Activated CD8-positive, alpha-beta memory T cell treated with anti-CD3 and anti-CD28 coated beads for 1 hour (primary cell): ENCODE data around the gene SWSAP1.
"Not testable (repeated sequence)": the region's sequence is repeated elsewhere in the genome, so short reads cannot be mapped to it uniquely, and the experiment has no call there.

Source experiments
- DNase-seq, 2 donors: peaks; one replicate each; pipeline ENCODE4 v3.0.0-alpha.2; 2020; ENCODE audit warnings: low read depth in 1 of 2; ENCODE audit errors: extremely low read depth in 1 of 2

SWSAP1 gene

DNA sequence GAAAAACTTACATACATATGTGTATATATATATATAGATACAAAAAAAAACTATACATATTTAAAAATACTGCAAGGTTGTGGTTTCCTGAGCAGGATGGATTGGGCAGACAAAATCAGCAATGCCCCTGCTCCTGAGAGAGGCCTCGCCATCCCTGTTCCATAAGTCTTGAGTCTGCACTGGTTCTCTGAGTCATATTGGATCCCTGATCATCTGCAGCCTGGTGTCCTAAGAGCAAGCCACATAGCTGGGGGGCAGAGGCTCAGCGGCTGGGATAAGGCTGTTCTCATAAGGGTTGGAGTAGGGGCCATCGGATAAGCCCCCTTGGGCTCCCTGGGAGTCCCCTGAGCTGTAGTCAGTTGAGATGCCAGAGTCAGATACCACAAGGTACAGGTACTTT is 3.3 kb downstream of the SWSAP1 start:
- DNase-seq = no peak

DNA sequence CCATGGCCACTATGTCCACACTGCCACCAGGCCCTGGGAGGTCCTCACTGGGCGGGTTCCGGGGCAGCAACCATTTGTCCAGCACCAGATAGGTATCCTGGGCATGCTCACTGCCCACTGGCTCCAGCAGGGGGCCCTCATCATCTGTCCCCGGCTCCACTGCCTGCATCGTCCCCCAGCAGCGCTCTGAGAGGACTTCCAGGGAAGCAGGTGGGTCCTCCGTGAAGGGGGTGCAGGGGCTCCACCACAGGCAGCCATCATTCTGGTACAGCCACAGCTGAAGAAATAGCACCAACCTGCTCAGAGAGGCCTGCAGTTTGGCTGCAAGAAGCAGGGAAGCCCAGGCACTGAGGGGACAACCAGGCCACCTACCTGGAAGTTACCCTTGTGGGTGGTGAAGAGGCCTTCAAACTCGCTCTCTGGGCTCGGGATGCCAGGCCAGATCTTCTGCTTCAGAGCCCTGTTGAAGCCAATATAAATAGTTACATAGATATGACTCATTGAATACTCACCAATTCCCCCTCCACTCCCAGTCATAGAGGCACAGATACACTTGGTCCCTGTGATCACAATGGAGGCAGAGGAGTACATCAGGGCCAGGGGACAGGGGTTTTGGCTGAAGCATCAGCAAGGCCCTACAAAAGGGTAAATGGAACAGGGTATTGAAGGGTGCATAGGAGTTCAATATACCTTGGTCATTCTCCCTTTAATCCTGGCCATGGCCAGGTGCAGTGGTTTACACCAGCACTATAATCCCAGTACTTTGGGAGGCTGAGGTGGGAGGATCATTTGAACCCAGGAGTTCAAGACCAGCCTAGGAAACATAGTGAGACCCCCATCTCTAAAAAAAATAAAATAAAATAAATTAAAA is 4.1 kb downstream of the SWSAP1 start:
- DNase-seq = no peak

DNA sequence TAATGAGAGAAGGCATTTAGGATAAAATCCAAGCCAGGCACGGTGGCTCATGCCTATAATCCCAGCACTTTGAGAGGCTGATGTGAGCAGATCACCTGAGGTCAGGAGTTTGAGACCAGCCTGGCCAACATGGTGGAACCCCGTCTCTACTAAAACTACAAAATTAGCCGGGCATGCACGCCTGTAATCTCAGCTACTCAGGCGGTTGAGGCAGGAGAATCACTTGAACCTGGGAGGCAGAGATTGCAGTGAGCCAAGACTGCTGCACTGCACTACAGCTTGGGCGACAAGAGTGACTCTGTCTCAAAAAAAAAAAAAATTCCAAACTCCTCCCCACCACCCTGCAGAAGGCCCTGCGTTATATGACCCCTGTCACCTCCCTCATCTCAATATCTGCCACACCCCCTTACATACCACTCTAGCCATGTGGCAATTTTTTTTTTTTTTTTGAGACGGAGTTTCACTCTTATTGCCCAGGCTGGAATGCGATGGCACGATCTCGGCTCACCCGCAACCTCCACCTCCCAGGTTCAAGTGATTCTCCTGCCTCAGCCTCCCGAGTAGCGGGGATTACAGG is 4.9 kb downstream of the SWSAP1 start:
- not testable (repeated sequence) for DNase-seq

DNA sequence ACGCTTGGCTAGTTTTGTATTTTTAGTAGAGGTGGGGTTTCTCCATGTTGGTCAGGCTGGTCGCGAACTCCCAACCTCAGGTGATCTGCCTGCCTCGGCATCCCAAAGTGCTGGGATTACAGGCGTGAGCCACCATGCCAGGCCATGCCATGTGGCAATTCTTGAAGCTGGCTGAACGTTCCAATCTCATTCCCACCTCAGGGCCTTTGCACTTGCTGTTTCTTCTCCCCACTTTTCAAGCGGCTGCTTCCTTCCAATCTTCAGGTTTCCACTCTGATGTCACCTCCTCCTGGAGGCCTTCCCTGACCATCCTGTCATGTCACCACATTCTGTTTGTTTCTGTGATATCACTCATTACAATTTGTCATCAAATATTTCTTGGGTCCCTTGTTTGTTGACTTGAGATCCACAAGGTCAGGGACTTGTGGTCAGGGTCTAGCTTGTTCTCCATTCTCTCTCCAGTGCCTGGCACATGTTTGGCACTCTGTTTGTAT is 5.4 kb downstream of the SWSAP1 start:
- no peak for DNase-seq

DNA sequence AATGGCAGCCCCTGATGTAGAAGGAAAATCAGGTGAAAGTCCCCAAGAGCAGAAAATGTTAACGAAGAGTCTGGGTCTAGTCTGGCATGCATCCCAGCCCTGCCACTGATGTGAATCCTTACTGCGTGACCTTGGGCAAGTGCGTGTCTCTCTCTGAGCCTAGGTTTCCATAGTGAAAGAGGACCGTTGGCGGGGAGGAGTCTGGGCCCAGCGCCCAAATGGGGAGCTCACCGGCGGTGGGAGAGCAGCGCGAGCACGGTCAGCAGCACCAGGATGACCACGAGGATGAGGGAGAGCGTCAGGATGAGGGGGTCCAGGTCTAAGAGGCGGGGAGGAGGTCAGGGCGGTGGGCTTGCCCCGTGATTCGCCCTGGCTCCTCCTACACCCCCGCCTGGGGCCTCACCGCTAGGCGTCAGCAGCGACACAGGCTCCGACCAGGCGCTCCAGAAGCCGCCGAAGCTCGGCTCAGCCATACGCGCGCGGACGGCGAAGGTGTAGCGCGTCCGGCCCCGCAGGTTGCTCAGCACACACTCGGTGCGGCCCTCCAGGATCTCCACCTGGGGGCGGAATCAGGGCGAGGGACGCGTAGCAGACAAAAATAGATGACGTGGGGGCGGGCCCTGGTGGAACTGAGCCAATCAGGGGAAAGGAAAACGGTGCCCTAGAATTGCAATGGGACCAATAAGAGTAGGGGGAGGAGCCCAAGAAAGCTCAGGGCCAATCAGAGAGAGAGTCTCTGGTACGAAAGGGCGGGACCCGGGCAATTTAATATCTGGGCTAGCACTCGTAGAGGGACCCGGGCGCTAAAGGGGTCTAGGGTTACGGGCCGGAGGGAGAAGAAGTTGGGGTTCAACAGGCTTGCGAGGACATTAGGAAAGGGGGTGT is 6.4 kb downstream of the SWSAP1 start:
- peak; percentile 91 to 95 for DNase-seq

DNA sequence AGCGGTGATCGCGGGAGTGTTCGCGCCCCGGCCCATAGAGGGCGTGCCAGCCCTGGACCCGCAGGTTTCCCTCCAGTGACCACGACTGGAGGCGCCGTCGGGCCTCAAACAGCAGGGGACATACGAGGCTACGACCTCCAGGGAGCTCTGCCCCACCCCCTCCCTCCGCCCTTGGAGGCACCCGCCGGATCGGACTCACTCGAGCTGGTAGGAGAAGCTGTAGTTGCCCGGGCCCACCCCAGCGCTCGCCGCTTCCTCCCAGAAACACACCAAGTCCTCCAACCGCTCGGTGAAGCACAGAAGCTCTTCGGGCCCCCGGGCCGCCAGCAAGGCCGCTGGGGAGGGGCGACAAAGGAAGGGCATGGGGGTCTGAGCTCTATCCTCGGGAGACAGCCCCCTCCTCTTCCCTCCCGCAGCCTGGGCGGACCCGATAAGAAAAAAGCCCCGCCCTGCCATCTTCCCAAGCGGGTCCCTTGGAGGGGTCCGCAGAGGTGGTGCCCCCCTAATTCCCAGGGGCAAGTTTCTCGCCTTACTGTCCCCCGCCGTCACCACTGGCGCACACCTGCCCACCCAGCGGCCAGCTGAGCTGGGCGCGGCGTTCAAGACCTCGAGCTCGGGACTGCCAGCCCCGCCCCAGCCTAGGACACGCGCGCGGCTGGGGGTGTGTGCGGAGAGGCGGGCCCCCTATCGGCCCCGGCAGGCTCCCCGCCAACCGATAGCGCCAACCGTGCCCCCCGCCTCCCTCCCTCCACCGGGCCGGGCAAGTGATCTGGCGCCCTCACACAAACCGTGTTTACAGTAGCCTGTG is 8.6 kb downstream of the SWSAP1 start:
- DNase-seq = peak in 1 of 2 donors; percentile 18

GRCh38 chr19:11383706-11384048 is 9.2 kb downstream of the SWSAP1 start:
- no peak for DNase-seq

- DNase-seq = no peak
These were observed 10.3 kb downstream of the SWSAP1 start for GRCh38 chr19:11384778-11385129.

GRCh38 chr19:11387162-11388034 is 12.9 kb downstream of the SWSAP1 start:
- no peak for DNase-seq

DNA sequence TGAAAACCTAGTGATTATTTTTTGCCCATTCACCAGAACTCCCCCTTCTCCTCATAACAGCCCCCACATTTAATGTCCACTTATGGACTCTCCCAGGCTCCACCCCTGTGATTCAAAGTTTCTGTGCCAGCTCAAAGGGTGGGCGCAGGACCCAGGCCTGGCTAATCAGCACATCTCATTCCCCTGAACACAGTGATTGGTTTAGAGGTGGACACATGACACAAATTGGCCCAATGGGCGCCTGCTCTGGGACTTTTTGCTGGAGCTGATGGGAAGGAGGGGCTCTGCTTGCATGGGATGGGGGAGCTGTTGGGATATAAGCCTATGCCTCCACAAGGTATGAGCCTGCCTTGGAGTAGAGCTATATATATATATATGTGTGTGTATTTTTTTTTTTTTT is 15.9 kb downstream of the SWSAP1 start:
- DNase-seq = no peak

DNA sequence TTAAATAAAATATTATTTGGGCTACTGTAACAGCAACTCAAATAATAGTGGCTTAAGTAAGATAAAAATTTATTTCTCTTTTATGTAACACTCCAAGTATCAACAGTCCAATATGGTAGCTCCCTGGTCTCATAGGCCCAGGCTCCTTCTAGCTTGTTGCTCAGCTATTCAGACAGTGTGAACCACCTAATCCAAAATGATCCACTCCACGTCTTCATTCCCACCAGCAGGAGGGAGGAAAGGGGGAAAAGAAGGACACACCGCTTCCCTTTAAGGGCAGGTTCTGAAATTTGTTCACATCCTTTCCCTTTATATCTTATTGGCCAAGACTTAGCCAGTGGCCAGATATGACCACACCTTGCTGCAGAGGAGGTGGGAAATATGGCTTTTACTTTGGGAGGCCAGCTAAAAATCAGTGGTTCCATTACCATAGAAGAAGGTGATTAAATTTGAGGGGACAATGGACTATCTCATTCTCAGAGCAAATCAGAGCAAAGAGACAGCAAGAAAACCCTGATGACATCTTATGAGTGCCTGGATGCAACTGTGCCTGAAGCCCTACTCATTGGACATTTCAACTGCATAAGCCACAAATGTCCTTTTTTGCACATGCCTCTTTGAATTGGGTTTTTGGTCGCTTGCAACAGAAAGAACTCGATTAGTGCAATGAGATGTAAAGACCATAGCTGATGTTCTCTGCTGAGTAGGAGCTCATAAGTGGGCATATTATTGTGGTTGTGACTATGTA is 16.6 kb downstream of the SWSAP1 start:
- no peak for DNase-seq

DNA sequence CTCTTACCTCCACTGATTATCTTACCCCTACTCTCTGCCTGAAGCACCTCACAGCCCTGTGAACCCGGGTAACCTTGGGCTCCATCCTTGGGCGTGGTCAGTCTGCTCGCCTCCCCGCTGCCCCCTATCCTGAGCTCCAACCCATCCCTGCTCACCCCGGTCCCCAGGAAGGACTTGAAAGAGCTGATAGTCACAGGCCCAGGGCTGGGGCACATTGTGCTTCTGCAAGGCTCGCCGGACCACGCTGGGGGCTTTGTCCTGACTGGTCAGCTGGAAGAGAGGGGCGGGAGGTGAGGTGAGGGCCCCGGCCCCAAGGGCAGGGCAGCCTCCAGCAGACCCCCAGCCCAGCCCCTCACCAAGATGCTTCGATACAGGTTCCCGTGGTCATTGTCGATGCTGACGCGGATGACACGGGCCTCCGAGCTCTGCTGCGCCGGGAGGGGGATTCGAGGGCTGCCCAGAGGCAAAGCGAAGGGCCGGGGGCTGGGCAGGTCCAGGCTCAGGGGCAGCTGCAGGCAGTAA is 22.7 kb downstream of the SWSAP1 start:
- no peak for DNase-seq

DNA sequence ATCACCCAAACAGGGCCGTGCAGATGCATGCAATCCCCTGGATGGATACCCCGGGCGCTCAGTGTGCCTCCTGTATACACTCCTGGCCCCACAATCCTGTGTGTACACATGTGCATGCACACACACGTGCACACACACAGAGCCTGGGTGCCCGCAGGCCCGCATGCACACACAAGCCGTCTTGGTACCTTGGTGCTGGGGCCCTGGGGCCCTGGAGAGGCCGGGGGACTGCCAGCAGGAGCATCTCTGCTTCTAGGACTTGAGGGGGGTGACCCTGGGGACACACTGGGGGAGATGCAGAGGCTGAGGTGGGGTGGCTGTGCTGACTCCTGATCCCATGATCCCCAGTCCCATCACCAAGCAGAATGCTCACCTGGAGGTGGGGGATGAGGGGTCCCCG is 25.2 kb downstream of the SWSAP1 start:
- no peak for DNase-seq

- DNase-seq = no peak
These were observed 26.3 kb downstream of the SWSAP1 start for GRCh38 chr19:11400798-11401197.

DNA sequence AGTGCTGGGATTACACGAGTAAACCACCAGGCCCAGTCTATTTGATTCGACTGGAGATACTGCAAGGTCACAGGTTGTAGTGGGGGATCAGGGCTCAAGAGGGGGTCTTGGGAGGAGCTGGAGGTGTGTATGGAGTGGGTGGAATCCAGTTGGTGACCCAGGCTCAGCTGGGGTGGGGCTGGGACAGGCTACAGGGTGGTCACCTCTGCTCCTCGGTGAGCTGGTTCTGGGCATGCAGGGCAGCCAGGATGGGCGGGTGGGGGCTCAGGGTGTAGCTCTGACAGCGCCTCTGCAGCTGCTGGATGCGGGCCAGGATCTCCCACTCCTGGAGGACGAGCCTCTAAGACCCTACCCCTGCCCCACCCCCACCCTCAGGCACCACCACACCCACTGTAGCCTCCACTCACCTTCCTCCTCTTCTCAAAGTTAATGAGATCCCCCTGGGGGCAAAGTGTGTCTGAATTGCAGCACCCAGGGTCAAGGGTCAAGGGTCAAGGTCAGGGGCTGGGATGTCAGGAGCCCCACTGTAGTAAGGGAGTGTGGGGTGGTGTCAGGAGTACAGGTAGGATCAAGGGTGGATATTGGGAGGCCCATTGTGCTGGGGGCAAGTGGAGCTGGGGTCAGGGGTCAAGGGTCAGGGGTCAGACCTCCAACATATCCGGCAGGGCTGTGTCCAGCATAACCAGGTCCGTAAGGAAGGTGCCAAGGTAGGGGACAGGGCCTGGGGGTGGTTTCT is 27.5 kb downstream of the SWSAP1 start:
- no peak for DNase-seq

- DNase-seq = no peak
These were observed 30.2 kb downstream of the SWSAP1 start for GRCh38 chr19:11404588-11405222.

DNA sequence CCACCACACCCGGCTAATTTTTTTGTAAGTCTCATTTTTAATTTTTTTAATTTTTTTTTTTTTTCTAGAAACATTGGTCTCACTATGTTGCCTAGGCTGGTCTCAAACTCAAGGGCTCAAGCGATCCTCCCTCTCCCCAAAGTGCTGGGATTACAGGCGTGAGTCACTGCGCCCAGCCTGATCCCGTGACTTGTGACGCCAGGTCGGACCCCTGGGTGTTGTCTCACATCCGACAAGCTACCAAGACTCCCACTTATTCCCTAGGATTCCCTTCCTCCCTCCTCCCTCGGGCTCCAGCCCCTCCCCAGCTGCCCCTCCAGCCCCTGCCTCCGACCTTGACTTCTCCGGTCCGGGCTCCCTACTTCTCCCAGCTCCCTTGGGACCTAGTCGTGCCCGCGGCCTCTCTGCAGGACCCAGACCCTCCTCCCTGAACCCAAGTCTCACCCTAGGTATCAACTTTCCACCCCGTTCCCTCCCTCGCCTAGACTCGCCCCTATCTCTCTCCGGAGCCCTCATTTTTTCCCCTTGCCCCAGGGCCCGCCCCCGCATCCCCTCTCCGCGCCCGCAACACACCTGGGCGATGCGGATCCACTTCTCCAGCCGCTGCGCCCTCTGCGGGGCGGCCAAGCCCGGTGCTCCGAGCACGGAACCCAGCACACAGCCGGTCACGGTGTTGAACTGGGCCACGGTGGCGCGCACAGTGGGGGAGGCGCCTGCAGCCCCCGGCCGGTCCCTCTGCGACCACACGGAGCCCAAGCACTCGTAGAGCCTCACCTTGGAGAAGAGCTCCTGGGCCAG is 31.6 kb downstream of the SWSAP1 start:
- DNase-seq = no peak
